Neutrophil (primary cell): ENCODE results near the gene TSPAN14.

ENCODE experiments used
- H3K27ac ChIP-seq: fragments of 200-600 bp; sonication (generic); 2 replicates; pipeline ENCODE4 v1.5.1; 2016; ENCODE audit warnings: mild to moderate bottlenecking, moderate library complexity
- H3K27me3 ChIP-seq: fragments of 200-600 bp; sonication (generic); 2 replicates; pipeline ENCODE4 v1.6.0; 2016; ENCODE audit warnings: mild to moderate bottlenecking
- H3K36me3 ChIP-seq: fragments of 200-600 bp; sonication (generic); 2 replicates; pipeline ENCODE4 v1.5.1; 2017
- H3K4me1 ChIP-seq, 2 experiments: fragments of 200-600 bp in 1 of 2; sonication (generic) in 1 of 2; 1 replicate in 1 of 2; 2 replicates in 1 of 2; pipeline versions ENCODE4 v1.5.1 to v1.6.1; 2013 to 2016; ENCODE audit warnings: low read depth in 1 of 2, low read length in 1 of 2, mild to moderate bottlenecking in 1 of 2, moderate library complexity in 1 of 2; ENCODE audit not compliant: control insufficient read depth in 1 of 2, insufficient read depth in 1 of 2
- H3K4me3 ChIP-seq, 2 experiments: fragments of 200-600 bp in 1 of 2; sonication (generic) in 1 of 2; 1 replicate in 1 of 2; 2 replicates in 1 of 2; pipeline ENCODE4 v1.5.1; 2013 to 2016; ENCODE audit warnings: low read depth in 1 of 2, low read length in 1 of 2, mild to moderate bottlenecking in 1 of 2, moderate library complexity in 1 of 2
- H3K9me3 ChIP-seq: fragments of 200-600 bp; sonication (generic); 2 replicates; pipeline ENCODE4 v1.5.1; 2016
- TF ChIP-seq, protein P1 (sequence below): fragments of 200-600 bp; sonication (generic); IDR thresholded peaks from 2 replicates; pipeline ENCODE4 v1.5.1; 2016; ENCODE audit warnings: antibody characterized with exemption

The TSPAN14 gene

DNA sequence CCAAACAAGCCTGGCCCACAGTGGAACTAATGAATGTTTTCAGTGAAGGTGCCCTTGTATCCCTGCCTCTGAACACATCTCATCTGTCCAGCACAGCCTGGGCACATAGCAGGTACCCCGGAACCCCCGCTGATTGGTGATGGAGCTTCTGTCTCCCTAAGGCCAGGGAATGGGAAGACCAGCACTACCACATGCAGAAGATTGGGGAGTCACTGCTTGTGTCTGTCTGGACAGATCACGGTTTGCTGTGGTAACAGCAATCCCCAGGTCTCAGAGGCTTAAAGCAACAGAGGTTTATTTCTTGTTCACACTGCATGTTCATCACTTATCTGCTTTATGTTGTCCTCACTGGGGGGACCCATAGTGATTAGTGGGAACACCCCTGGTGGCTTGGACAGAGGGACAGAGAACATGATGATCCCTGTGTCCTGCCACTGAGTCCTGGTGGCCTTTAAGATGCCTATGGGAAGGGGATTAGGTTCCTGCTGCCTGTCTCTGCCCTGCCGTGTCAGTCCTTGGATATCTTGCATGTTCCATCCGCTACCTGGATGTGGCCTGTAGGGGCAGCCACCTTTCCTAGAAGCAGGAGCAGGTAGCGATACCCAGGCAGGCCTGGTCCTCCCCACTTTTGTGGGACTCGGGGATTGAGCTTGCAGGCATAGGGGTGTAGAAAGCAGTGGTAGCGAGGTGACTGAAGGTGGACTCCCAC lies 3.6 kb downstream of the TSPAN14 start:
- Histone ChIP-seq H3K4me3 (peak overlapping the region in 1 of 2 experiments; percentile 49), H3K4me1 (peaks cover 81 to 87% of the 10 kb centered on the region in 2 experiments), H3K27ac (peak overlapping the region; percentile 82), H3K9me3 (no peaks in the 10 kb centered on the region), H3K27me3 (no peaks in the 10 kb centered on the region), H3K36me3 (peaks cover 5% of the 10 kb centered on the region)
- TF ChIP-seq, protein P1, sequence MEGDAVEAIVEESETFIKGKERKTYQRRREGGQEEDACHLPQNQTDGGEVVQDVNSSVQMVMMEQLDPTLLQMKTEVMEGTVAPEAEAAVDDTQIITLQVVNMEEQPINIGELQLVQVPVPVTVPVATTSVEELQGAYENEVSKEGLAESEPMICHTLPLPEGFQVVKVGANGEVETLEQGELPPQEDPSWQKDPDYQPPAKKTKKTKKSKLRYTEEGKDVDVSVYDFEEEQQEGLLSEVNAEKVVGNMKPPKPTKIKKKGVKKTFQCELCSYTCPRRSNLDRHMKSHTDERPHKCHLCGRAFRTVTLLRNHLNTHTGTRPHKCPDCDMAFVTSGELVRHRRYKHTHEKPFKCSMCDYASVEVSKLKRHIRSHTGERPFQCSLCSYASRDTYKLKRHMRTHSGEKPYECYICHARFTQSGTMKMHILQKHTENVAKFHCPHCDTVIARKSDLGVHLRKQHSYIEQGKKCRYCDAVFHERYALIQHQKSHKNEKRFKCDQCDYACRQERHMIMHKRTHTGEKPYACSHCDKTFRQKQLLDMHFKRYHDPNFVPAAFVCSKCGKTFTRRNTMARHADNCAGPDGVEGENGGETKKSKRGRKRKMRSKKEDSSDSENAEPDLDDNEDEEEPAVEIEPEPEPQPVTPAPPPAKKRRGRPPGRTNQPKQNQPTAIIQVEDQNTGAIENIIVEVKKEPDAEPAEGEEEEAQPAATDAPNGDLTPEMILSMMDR: no peak

DNA sequence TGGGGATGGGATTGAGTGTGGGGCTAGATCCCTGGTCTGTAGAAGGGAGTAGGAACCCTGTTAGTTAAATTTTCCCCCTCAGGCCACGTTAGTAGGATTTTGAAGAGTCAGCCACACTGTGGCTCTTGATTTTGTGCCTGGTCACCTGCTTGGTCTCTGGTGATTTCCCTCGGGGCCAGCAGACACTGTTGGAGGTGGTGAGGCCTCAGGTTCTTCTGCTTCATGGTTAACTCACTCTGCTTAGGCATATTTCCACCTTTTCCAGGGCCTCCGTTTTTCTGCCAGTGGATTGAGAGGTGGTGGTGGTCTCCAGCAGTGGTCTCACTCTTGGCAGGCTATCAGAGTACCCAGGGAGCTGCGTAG lies 4.1 kb downstream of the TSPAN14 start:
- TF ChIP-seq, protein P1: no peak
- Histone ChIP-seq H3K27ac (peak overlapping the region; percentile 82), H3K36me3 (peaks cover 5% of the 10 kb centered on the region), H3K27me3 (no peaks in the 10 kb centered on the region), H3K4me3 (peak overlapping the region in 1 of 2 experiments; percentile 49), H3K4me1 (peaks cover 85 to 89% of the 10 kb centered on the region in 2 experiments), H3K9me3 (no peaks in the 10 kb centered on the region)

- Histone ChIP-seq H3K4me1 (peaks cover 85 to 89% of the 10 kb centered on the region in 2 experiments), H3K36me3 (peaks cover 5% of the 10 kb centered on the region), H3K4me3 (peak overlapping the region; percentile 35 to 49), H3K27ac (peak overlapping the region; percentile 82), H3K27me3 (no peaks in the 10 kb centered on the region), H3K9me3 (no peaks in the 10 kb centered on the region)
- TF ChIP-seq, protein P1: no peak
These were observed 4.5 kb downstream of the TSPAN14 start for GRCh38 chr10:80458638-80459037.

GRCh38 chr10:80459047-80459865 lies 5.1 kb downstream of the TSPAN14 start:
- Histone ChIP-seq H3K9me3 (no peaks in the 10 kb centered on the region), H3K4me1 (peaks cover 90 to 94% of the 10 kb centered on the region in 2 experiments), H3K36me3 (peaks cover 5% of the 10 kb centered on the region), H3K4me3 (peak overlapping the region; percentile 35 to 49), H3K27ac (peak overlapping the region; percentile 82), H3K27me3 (no peaks in the 10 kb centered on the region)
- TF ChIP-seq, protein P1: no peak

DNA sequence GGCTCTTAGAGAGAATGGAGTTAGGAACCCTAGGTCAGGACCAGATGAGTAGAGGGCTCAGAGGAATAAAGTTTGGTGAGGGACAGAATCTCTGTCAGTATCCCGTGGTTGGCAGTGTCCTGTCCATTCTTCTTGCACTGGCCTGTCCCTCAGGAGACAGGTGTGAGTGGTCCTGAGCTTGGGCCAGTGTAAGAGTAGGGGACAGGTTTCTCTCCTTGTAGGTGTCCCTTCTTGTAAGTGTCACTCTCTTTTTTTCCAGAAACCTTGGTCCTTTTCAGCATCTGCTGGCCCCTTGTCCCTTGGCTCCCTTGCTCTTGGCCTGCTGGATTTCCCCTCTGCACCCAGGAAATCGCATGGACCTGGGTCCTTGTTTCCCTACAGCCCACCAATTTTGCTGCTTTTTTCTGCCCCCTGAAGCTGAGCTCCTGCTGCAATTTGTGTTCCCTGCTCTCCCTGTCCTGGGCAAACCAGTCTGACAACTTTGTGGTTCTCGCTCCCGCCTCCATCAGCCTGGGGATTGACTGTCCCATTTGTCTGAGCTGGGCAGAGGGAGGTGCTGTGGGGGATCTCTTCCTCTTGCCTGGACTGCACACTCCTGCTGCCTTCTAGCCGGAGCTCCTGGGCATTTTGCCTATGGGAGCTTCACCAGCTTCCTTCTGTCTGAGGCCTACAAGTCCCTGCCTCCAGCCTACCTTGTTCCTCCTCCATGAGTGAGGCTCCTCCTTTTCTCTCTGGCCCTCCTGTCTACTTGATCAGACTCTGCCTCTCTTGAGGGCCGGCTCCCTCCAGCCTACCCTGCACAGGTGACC lies 6.5 kb downstream of the TSPAN14 start:
- Histone ChIP-seq H3K4me1 (peaks cover 99 to 100% of the 10 kb centered on the region in 2 experiments), H3K27ac (peak overlapping the region; percentile 82), H3K36me3 (peaks cover 5% of the 10 kb centered on the region), H3K27me3 (no peaks in the 10 kb centered on the region), H3K4me3 (peak overlapping the region; percentile 26 to 49), H3K9me3 (no peaks in the 10 kb centered on the region)
- TF ChIP-seq, protein P1: no peak
